ENCODE measurements around the gene ZFP3. TPM values are rescaled to one million over a fixed set of nuclear protein-coding genes. Genes with fewer than 3 reads are reported as not detected.

ZFP3 gene
- total and polyA plus RNA-seq, 2 donors (not counting 3 experiments of a cell fraction or from before 2014, with no cell fraction given) = 1.7 TPM

DNA sequence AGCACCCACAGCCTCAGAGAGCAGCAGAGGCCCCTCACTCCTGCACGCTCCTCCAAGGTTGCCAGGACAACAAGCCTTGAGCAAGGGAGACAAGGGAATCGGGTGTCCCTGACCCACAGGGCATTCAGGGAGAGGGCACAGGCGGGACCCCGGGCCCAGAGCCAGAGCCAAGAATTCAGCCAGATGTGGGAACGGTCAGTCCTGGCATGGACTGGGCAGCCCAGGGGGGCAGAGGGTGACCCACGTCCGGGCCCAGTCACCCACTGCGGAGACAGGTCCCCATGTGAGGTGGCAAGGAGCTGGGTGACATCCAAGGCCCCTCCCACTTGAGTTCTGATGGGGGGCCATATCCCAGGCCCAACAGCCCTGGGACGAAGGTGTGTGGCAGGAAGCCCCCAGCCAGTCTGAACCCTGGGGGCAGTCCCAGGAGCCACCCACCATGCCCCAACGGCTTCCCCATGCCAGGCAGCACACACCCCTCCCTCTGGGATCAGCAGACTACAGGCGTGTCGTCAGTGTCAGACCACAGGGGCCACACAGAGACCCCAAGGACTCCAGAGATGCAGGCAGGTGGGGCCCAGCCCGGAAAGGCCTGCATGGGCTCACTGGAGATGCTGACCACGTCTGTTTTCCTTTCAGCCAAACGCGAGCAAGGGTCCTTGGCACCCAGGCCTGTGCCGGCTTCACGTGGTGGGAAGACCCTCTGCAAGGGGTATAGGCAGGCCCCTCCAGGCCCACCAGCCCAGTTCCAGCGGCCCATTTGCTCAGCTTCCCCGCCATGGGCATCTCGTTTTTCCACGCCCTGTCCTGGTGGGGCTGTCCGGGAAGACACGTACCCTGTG is 60.6 kb downstream of the ZFP3 start:
- H4K20me1 ChIP-seq (replicated peaks; ENCODE audit: control insufficient read depth, extremely low read depth, insufficient read depth, low read length) = no peaks in the 10 kb centered on the region
- H2AFZ ChIP-seq (ENCODE audit: low read depth, low read length) = no peak overlapping the region
- BruUV-seq (replicated peaks) = no TSS peak
- DNase-seq (ENCODE audit: low read depth, low spot score) (no peak), FAIRE-seq (no peak)
- H3K36me3 ChIP-seq (ENCODE audit: control insufficient read depth in 2 of 2, extremely low read depth in 1 of 2, insufficient read depth in 2 of 2, low read length in 2 of 2) = no peaks in the 10 kb centered on the region
- POLR2A ChIA-PET = no interaction called here
- TF ChIP-seq, protein P1, sequence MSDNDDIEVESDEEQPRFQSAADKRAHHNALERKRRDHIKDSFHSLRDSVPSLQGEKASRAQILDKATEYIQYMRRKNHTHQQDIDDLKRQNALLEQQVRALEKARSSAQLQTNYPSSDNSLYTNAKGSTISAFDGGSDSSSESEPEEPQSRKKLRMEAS (IDR thresholded peaks at IDR 0.05; ENCODE audit: insufficient read depth, insufficient read length) = no peak
- TF ChIP-seq GATA2 (IDR thresholded peaks at IDR 0.05; ENCODE audit: insufficient read depth, insufficient read length, low read depth, low read length) (no peak), JUN (IDR thresholded peaks at IDR 0.05; ENCODE audit: borderline replicate concordance, insufficient read depth, insufficient read length, low read depth) (no peak), POLR2A (IDR thresholded peaks at IDR 0.05; ENCODE audit: low read depth, low read length) (no peak), FOS (IDR thresholded peaks at IDR 0.05; ENCODE audit: borderline replicate concordance, insufficient read depth, low read length) (no peak), EZH2 (IDR thresholded peaks at IDR 0.05; ENCODE audit: borderline replicate concordance, low read depth, low read length, severe bottlenecking) (no peak), MYC (IDR thresholded peaks at IDR 0.05; ENCODE audit: low read depth, low read length) (no peak), POLR2AphosphoS5 (IDR thresholded peaks at IDR 0.05; ENCODE audit: insufficient read depth, low read depth, low read length) (no peak)
- TF ChIP-seq, protein P2, sequence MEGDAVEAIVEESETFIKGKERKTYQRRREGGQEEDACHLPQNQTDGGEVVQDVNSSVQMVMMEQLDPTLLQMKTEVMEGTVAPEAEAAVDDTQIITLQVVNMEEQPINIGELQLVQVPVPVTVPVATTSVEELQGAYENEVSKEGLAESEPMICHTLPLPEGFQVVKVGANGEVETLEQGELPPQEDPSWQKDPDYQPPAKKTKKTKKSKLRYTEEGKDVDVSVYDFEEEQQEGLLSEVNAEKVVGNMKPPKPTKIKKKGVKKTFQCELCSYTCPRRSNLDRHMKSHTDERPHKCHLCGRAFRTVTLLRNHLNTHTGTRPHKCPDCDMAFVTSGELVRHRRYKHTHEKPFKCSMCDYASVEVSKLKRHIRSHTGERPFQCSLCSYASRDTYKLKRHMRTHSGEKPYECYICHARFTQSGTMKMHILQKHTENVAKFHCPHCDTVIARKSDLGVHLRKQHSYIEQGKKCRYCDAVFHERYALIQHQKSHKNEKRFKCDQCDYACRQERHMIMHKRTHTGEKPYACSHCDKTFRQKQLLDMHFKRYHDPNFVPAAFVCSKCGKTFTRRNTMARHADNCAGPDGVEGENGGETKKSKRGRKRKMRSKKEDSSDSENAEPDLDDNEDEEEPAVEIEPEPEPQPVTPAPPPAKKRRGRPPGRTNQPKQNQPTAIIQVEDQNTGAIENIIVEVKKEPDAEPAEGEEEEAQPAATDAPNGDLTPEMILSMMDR (IDR thresholded peaks at IDR 0.05; ENCODE audit: extremely low read depth in 1 of 2, insufficient read depth in 1 of 2, low read depth in 1 of 2, low read length in 2 of 2) = no peak
- intact Hi-C loops (cut with micrococcal nuclease) = no loop called here
- H3K4me2 ChIP-seq (ENCODE audit: insufficient read depth, low read length) = no peak overlapping the region
- H3K27ac ChIP-seq (ENCODE audit: insufficient read depth, low read depth, low read length) = no peak overlapping the region
- no peaks in the 10 kb centered on the region for H3K9me3 ChIP-seq (replicated peaks; ENCODE audit: control insufficient read depth, insufficient read depth, low read length)
- H3K27me3 ChIP-seq (ENCODE audit: control insufficient read depth in 2 of 2, insufficient read depth in 2 of 2, low read length in 2 of 2) = peaks cover 0 to 2% of the 10 kb centered on the region in 2 experiments
- H3K4me3 ChIP-seq (replicated peaks in 1 of 3; ENCODE audit: insufficient read depth in 1 of 3, low read depth in 1 of 3, low read length in 3 of 3) = no peak overlapping the region
- no peaks in the 10 kb centered on the region for H3K4me1 ChIP-seq (ENCODE audit: control insufficient read depth, extremely low read depth, insufficient read depth, low read length)
- CTCF ChIA-PET = no interaction called here
- dilution Hi-C loops (cut with MboI; ENCODE audit: extremely low pct_ligation_motif_present, low sequenced_read_pairs) = no loop called here
- H3K79me2 ChIP-seq (ENCODE audit: control insufficient read depth, insufficient read depth, low read length) = no peaks in the 10 kb centered on the region
- H3K9ac ChIP-seq (replicated peaks; ENCODE audit: extremely low read depth, insufficient read depth, low read length) = no peak overlapping the region
- H3K9me1 ChIP-seq (replicated peaks; ENCODE audit: control insufficient read depth, extremely low read depth, insufficient read depth, low read length) = no peaks in the 10 kb centered on the region
